K562 (cell line): ENCODE data around the gene ZRANB3. TPM values are rescaled to one million over a fixed set of nuclear protein-coding genes. Genes with fewer than 3 reads are reported as not detected.

Experiments used
- ATAC-seq: fragments of 200-7000 bp; cut with Tn5 transposase; 3 replicates; pipeline ENCODE4 v1.9.1; 2020; ENCODE audit warnings: moderate library complexity
- BruUV-seq: library from RNA; stranded (reverse); fragments of 400-500 nt; replicated peaks from 2 replicates; lab custom pipeline; 2021; lab: Mats Ljungman, UMichigan
- CTCF ChIA-PET: fragments of 300-600 bp; formaldehyde crosslinking; extraction: SDS; loops from one replicate; lab custom pipeline; 2021; ENCODE audit warnings: low intra/inter-chr PET ratio; lab: Yijun Ruan, JAX
- POLR2A ChIA-PET: fragments of 300-600, 350-650 bp; sonication (Branson Sonifier 250); formaldehyde crosslinking; extraction: SDS; loops from one replicate; lab custom pipeline; 2021; ENCODE audit warnings: antibody characterized with exemption, inconsistent platforms; lab: Yijun Ruan, JAX
- DNase-seq, 4 experiments: peaks; one replicate each; pipeline versions ENCODE4 v3.0.0 to v3.0.0-alpha.2; 2011 to 2018; ENCODE audit warnings: low spot score in 3 of 4, mixed read lengths in 3 of 4; ENCODE audit errors: extremely low read depth in 1 of 4
- FAIRE-seq: peaks from 2 replicates; lab custom pipeline; 2011; peaks lifted over from hg19 to GRCh38; lab: Jason Lieb, UNC
- H2AFZ ChIP-seq: 2 replicates; pipeline ENCODE4 v1.6.0; 2011; ENCODE audit warnings: low read depth, low read length, control low read depth, inconsistent platforms
- H3K27ac ChIP-seq: fragments of 200-600 bp; 3 replicates; pipeline ENCODE4 v1.8.0; 2011; ENCODE audit warnings: low read depth, mild to moderate bottlenecking, control low read depth, inconsistent platforms, low read length, moderate library complexity, mixed read lengths; ENCODE audit errors: extremely low read depth
- H3K27me3 ChIP-seq, 2 experiments: fragments of 300-600 bp in 1 of 2; 2 replicates in 1 of 2; 3 replicates in 1 of 2; pipeline versions ENCODE4 v1.6.0 to v1.8.0; 2011; ENCODE audit warnings: inconsistent platforms in 2 of 2, low read length in 2 of 2, mild to moderate bottlenecking in 1 of 2, mixed read lengths in 1 of 2, moderate library complexity in 1 of 2; ENCODE audit not compliant: control insufficient read depth in 2 of 2, insufficient read depth in 2 of 2
- H3K36me3 ChIP-seq: fragments of 300-600 bp; 3 replicates; pipeline ENCODE4 v1.8.0; 2011; ENCODE audit warnings: mild to moderate bottlenecking, low read length, inconsistent platforms; ENCODE audit not compliant: control insufficient read depth, insufficient read depth
- H3K4me1 ChIP-seq, 2 experiments: fragments of 200-600 bp in 1 of 2; replicated peaks in 1 of 2; 2 replicates in 1 of 2; 3 replicates in 1 of 2; pipeline versions ENCODE4 v1.5.1 to v1.8.0; 2011; ENCODE audit warnings: inconsistent platforms in 2 of 2, low read length in 2 of 2, mild to moderate bottlenecking in 1 of 2, mixed read lengths in 1 of 2, moderate library complexity in 1 of 2; ENCODE audit not compliant: control insufficient read depth in 2 of 2, insufficient read depth in 2 of 2
- H3K4me2 ChIP-seq: 2 replicates; pipeline ENCODE4 v1.6.1; 2011; ENCODE audit warnings: low read length, control low read depth, inconsistent platforms, mixed read lengths; ENCODE audit not compliant: insufficient read depth
- H3K4me3 ChIP-seq: fragments of 200-600 bp; sonication (generic), shearing (Covaris generic); 2 replicates; pipeline ENCODE4 v1.5.1; 2016; ENCODE audit warnings: control low read depth, inconsistent platforms
- H3K79me2 ChIP-seq: fragments of 200-600 bp; 3 replicates; pipeline ENCODE4 v1.8.0; 2011; ENCODE audit warnings: low read length, inconsistent platforms; ENCODE audit not compliant: control insufficient read depth, insufficient read depth
- H3K9ac ChIP-seq, 2 experiments: 2 replicates each; pipeline versions ENCODE4 v1.6.0 to v1.6.1; 2011; ENCODE audit warnings: low read depth in 2 of 2, low read length in 2 of 2, control low read depth in 1 of 2, inconsistent platforms in 1 of 2, mild to moderate bottlenecking in 1 of 2, mixed read lengths in 1 of 2; ENCODE audit not compliant: insufficient read depth in 1 of 2
- H3K9me1 ChIP-seq: one replicate; pipeline ENCODE4 v1.6.0; 2011; ENCODE audit warnings: inconsistent platforms, mild to moderate bottlenecking, low read length, moderate library complexity; ENCODE audit not compliant: control insufficient read depth, insufficient read depth
- H3K9me3 ChIP-seq: replicated peaks from 2 replicates; pipeline ENCODE4 v1.5.1; 2011; ENCODE audit warnings: low read depth, low read length, inconsistent platforms; ENCODE audit not compliant: control insufficient read depth, insufficient read depth
- H4K20me1 ChIP-seq: replicated peaks from 2 replicates; pipeline ENCODE4 v1.6.1; 2011; ENCODE audit warnings: low read length, inconsistent platforms, mixed read lengths; ENCODE audit not compliant: control insufficient read depth, insufficient read depth
- HCFC1 ChIP-seq: IDR thresholded peaks from 2 replicates; pipeline ENCODE4 v1.6.1; 2012; ENCODE audit warnings: low read depth, low read length, improper control_type of control experiment
- HNRNPUL1 ChIP-seq: fragments of 200-400 bp; formaldehyde crosslinking; IDR thresholded peaks from 2 replicates; pipeline ENCODE4 v1.6.1; 2017; ENCODE audit warnings: low read length
- IRF2 ChIP-seq: sonication (generic); formaldehyde crosslinking; IDR thresholded peaks from 2 replicates; pipeline ENCODE4 v1.8.1; 2022; ENCODE audit warnings: mild to moderate bottlenecking, missing genetic modification reagents
- KAT2B ChIP-seq: IDR thresholded peaks from one replicate; pipeline ENCODE4 v1.6.1; 2012; ENCODE audit warnings: low read depth, mild to moderate bottlenecking, control low read depth, inconsistent platforms, low read length, moderate library complexity
- NFE2 ChIP-seq: IDR thresholded peaks from 2 replicates; pipeline ENCODE4 v1.6.1; 2014; ENCODE audit warnings: antibody characterized with exemption, low read depth
- OTX1 ChIP-seq: fragments of 450-650 bp; formaldehyde crosslinking; IDR thresholded peaks from 2 replicates; pipeline ENCODE4 v1.4.0; 2022; ENCODE audit warnings: mild to moderate bottlenecking
- RBM34 ChIP-seq: fragments of 200-400 bp; formaldehyde crosslinking; IDR thresholded peaks from 2 replicates; pipeline ENCODE4 v1.6.1; 2018; ENCODE audit warnings: low read length, borderline replicate concordance; ENCODE audit not compliant: insufficient read depth
- TCF7L2 ChIP-seq: fragments of 150-350 bp; IDR thresholded peaks from 2 replicates; pipeline ENCODE4 v1.6.1; 2016; ENCODE audit warnings: low read depth, mild to moderate bottlenecking, low read length, moderate library complexity
- TEAD2 ChIP-seq: fragments of 450-650 bp; IDR thresholded peaks from 2 replicates; pipeline ENCODE4 v1.6.1; 2016; ENCODE audit warnings: missing genetic modification characterization, control low read depth, missing compliant biosample characterization
- ZNF124 ChIP-seq: sonication (generic); formaldehyde crosslinking; IDR thresholded peaks from 2 replicates; pipeline ENCODE4 v1.8.1; 2022; ENCODE audit warnings: missing genetic modification reagents
- ZNF77 ChIP-seq: fragments of 250-450 bp; sonication (Bioruptor Pico); IDR thresholded peaks from 2 replicates; pipeline ENCODE4 v1.5.0; 2020
- ZNF778 ChIP-seq: fragments of 450-650 bp; formaldehyde crosslinking; IDR thresholded peaks from 2 replicates; pipeline ENCODE4 v1.4.0; 2020; ENCODE audit warnings: mild to moderate bottlenecking, moderate library complexity
- WGBS: fragments of 100-300 bp; shearing (Covaris generic); methylation state at CpG from one replicate; pipeline ENCODE4 v1.1.6; 2016; ENCODE audit warnings: low coverage, mixed read lengths; ENCODE audit not compliant: insufficient coverage; ENCODE audit errors: missing lambda C conversion rate; 5-methylcytosine and 5-hydroxymethylcytosine counted together
- in situ Hi-C: fragments of 300-500 bp; cut with MboI; formaldehyde crosslinking; loops from 4 replicates; pipeline ENCODE4 v1.15.0; 2018; ENCODE audit warnings: inconsistent platforms, mixed read lengths
- intact Hi-C: fragments of 100-400 bp; cut with micrococcal nuclease; formaldehyde crosslinking; loops from 2 replicates; pipeline ENCODE4 v1.14.2; 2022
- polyA plus RNA-seq, 8 experiments: library from polyadenylated mRNA; depleted of rRNA in 4 of 8; stranded (reverse) in 5 of 8; unstranded in 3 of 8; fragments of >200 nt; fragmentation: Nextera tagmentation in 2 of 8; fragmentation: Illumina TruSeq in 1 of 8; extraction: Ambion mirVana in 2 of 8; extraction: Trizol in 1 of 8; gene quantifications; 2 replicates each; pipeline versions ENCODE4 v1.2.1 to v1.2.3, GENCODE V29; 2011 to 2014; ENCODE audit warnings: inconsistent platforms in 1 of 8, missing spikeins in 1 of 8
- total RNA-seq, 7 experiments: library from RNA; depleted of rRNA in 6 of 7; stranded (reverse); fragments of >200 nt in 6 of 7; fragmentation: Illumina TruSeq in 2 of 7; extraction: Trizol in 2 of 7; gene quantifications; 2 replicates each; pipeline versions ENCODE4 v1.2.1 to v1.2.3, GENCODE V29; 2011 to 2021; ENCODE audit warnings: low replicate concordance in 1 of 7
- TF ChIP-seq, protein P1 (sequence below): sonication (generic); formaldehyde crosslinking; IDR thresholded peaks from 2 replicates; pipeline ENCODE4 v1.8.0; 2022; ENCODE audit warnings: missing genetic modification reagents, mild to moderate bottlenecking, borderline replicate concordance

ZRANB3 gene
- total and polyA plus RNA-seq, 9 of the 15 experiments (the other 6 are each of a cell fraction or from before 2014, with no cell fraction given), result 8.6 to 21.3 (median 14.7) TPM

DNA sequence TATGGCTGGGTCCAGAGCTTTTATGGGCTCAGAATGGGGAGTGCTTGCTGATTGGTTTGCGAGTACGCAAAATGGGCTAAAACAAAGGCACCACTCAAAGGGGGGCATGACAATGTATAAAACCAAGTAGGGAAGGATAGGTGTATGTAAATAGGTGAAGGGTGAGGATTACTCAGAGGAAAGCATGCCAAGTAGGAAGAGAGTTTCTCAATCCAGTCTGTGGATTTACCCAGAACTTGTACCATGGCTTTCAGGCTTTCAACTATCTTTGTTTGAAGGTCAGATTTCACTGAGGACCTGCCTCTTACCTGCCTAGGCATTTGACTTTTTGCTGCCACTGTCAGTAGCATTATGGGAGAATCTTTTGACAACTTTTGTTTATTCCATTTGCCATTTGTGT is 386.7 kb downstream of the ZRANB3 start:
- H3K9me3 ChIP-seq, result no peaks in the 10 kb centered on the region; the same call in 1 of the 2 replicates
- no peak overlapping the region for H2AFZ ChIP-seq
- H3K9me1 ChIP-seq, result no peaks in the 10 kb centered on the region
- H3K79me2 ChIP-seq, result no peaks in the 10 kb centered on the region
- no peaks in the 10 kb centered on the region for H3K4me1 ChIP-seq
- no peak overlapping the region for H3K9ac ChIP-seq
- DNase-seq (no peak), ATAC-seq (no peak)
- no peaks in the 10 kb centered on the region for H4K20me1 ChIP-seq
- H3K27me3 ChIP-seq, result no peaks in the 10 kb centered on the region
- BruUV-seq, result no TSS peak
- peaks cover 19% of the 10 kb centered on the region; the same call in 2 of the 3 replicates for H3K36me3 ChIP-seq
- WGBS, result 100% methylated on average over 2 of the region's 2 CpGs
- no peak overlapping the region for H3K27ac ChIP-seq
- in situ Hi-C loops, result no loop called here
- TF ChIP-seq RBM34, result no peak
- no peak for TF ChIP-seq OTX1 (CRISPR knock-in tag)
- TF ChIP-seq ZNF77, result no peak
- TF ChIP-seq ZNF778 (CRISPR knock-in tag), result no peak
- no peak for TF ChIP-seq TEAD2 (tag)
- TF ChIP-seq, protein P1, sequence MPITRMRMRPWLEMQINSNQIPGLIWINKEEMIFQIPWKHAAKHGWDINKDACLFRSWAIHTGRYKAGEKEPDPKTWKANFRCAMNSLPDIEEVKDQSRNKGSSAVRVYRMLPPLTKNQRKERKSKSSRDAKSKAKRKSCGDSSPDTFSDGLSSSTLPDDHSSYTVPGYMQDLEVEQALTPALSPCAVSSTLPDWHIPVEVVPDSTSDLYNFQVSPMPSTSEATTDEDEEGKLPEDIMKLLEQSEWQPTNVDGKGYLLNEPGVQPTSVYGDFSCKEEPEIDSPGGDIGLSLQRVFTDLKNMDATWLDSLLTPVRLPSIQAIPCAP (CRISPR knock-in tag), result no peak
- no peak for TF ChIP-seq HCFC1
- no peak for TF ChIP-seq NFE2
- no peak for TF ChIP-seq TCF7L2
- no peak for TF ChIP-seq IRF2
- TF ChIP-seq ZNF124 (CRISPR knock-in tag), result no peak
- TF ChIP-seq KAT2B, result no peak
- no peak for TF ChIP-seq HNRNPUL1
- TF ChIP-seq, all 486 proteins: peak for 0
- intact Hi-C loops, result loop anchor here (5.0 kb wide), 1 partner anchor 92 kb away; the partner anchor contains the start of gene RAB3GAP1
- no peak overlapping the region for H3K4me2 ChIP-seq
- CTCF ChIA-PET, result no interaction called here
- POLR2A ChIA-PET, result no interaction called here
- H3K4me3 ChIP-seq, result no peak overlapping the region
- FAIRE-seq, result no peak
